ENCODE results near the gene FLT4. TPM values are rescaled to one million over a fixed set of nuclear protein-coding genes. Genes with fewer than 3 reads are reported as not detected.

The FLT4 gene
- total RNA-seq, result not detected in 2 replicates

GRCh38 chr5:180649297-180650039, at the start of gene FLT4:
FLT4 (minus strand) TSS chr5:180649600; CDS start chr5:180649545, 55 bp downstream.
- H3K9me3 Mint-ChIP-seq, result no peaks in the 10 kb centered on the region
- H3K4me3 Mint-ChIP-seq, result peak within 1 kb of the TSS; percentile 58
- peaks cover 15% of the 10 kb centered on the region for H3K4me1 Mint-ChIP-seq
- no peaks in the 10 kb centered on the region for H3K36me3 Mint-ChIP-seq (ENCODE audit: low read depth)
- POLR2A ChIA-PET, result no interaction called here
- intact Hi-C loops (cut with micrococcal nuclease), result no loop called here
- DNase-seq (no peak), ATAC-seq (ENCODE audit: low read depth) (no peak)
- CTCF ChIA-PET, result no interaction called here
- peaks cover 58% of the 10 kb centered on the region for H3K27me3 Mint-ChIP-seq
- no peak for TF ChIP-seq CTCF (IDR thresholded peaks at IDR 0.05)
- H3K27ac Mint-ChIP-seq, result no peak within 1 kb of the TSS

- H3K36me3 Mint-ChIP-seq (ENCODE audit: low read depth), result no peaks in the 10 kb centered on the region
- intact Hi-C loops (cut with micrococcal nuclease), result no loop called here
- peaks cover 29% of the 10 kb centered on the region for H3K27me3 Mint-ChIP-seq
- no peak for TF ChIP-seq CTCF (IDR thresholded peaks at IDR 0.05)
- no peak overlapping the region for H3K27ac Mint-ChIP-seq
- H3K4me1 Mint-ChIP-seq, result no peaks in the 10 kb centered on the region
- no peak for DNase-seq
- CTCF ChIA-PET, result no interaction called here
- no peak overlapping the region for H3K4me3 Mint-ChIP-seq
- POLR2A ChIA-PET, result no interaction called here
- ATAC-seq (ENCODE audit: low read depth), result no peak
- H3K9me3 Mint-ChIP-seq, result peaks cover 21% of the 10 kb centered on the region
Observed at GRCh38 chr5:180699042-180699441, 49.6 kb upstream of the FLT4 start.

- ATAC-seq (ENCODE audit: low read depth) (no peak), DNase-seq (no peak)
- H3K4me3 Mint-ChIP-seq, result no peak overlapping the region
- ChIA-PET POLR2A (no interaction called here), CTCF (no interaction called here)
- peaks cover 36% of the 10 kb centered on the region for H3K27me3 Mint-ChIP-seq
- no peaks in the 10 kb centered on the region for H3K36me3 Mint-ChIP-seq (ENCODE audit: low read depth)
- intact Hi-C loops (cut with micrococcal nuclease), result no loop called here
- no peaks in the 10 kb centered on the region for H3K4me1 Mint-ChIP-seq
- H3K9me3 Mint-ChIP-seq, result peaks cover 14% of the 10 kb centered on the region
- TF ChIP-seq CTCF (IDR thresholded peaks at IDR 0.05), result no peak
- no peak overlapping the region for H3K27ac Mint-ChIP-seq
Observed at GRCh38 chr5:180696116-180696515, 46.7 kb upstream of the FLT4 start.

- Mint-ChIP-seq H3K27ac (no peak overlapping the region), H3K27me3 (peaks cover 24% of the 10 kb centered on the region), H3K36me3 (ENCODE audit: low read depth) (no peaks in the 10 kb centered on the region), H3K4me3 (no peak overlapping the region), H3K9me3 (peaks cover 7% of the 10 kb centered on the region), H3K4me1 (no peaks in the 10 kb centered on the region)
- CTCF ChIA-PET, result no interaction called here
- no peak for TF ChIP-seq CTCF (IDR thresholded peaks at IDR 0.05)
- POLR2A ChIA-PET, result no interaction called here
- intact Hi-C loops (cut with micrococcal nuclease), result no loop called here
- ATAC-seq (ENCODE audit: low read depth) (no peak), DNase-seq (no peak)
Observed at GRCh38 chr5:180692429-180692828, 43.0 kb upstream of the FLT4 start.

- Mint-ChIP-seq H3K27ac (no peak overlapping the region), H3K9me3 (peaks cover 3% of the 10 kb centered on the region), H3K27me3 (peaks cover 23% of the 10 kb centered on the region), H3K4me1 (no peaks in the 10 kb centered on the region), H3K4me3 (no peak overlapping the region), H3K36me3 (ENCODE audit: low read depth) (no peaks in the 10 kb centered on the region)
- ChIA-PET POLR2A (no interaction called here), CTCF (no interaction called here)
- ATAC-seq (ENCODE audit: low read depth) (no peak), DNase-seq (no peak)
- intact Hi-C loops (cut with micrococcal nuclease), result no loop called here
- TF ChIP-seq CTCF (IDR thresholded peaks at IDR 0.05), result no peak
Observed at GRCh38 chr5:180691046-180691445, 41.6 kb upstream of the FLT4 start.
